GM19395 (cell line): ENCODE measurements around the gene RPS6KA2.

ENCODE experiments used
- ATAC-seq: cut with Tn5 transposase; IDR thresholded peaks from one replicate; pipeline ENCODE4 v1.9.1; 2021; ENCODE audit warnings: mild to moderate bottlenecking, moderate library complexity; ENCODE audit not compliant: unreplicated experiment

RPS6KA2 gene

DNA sequence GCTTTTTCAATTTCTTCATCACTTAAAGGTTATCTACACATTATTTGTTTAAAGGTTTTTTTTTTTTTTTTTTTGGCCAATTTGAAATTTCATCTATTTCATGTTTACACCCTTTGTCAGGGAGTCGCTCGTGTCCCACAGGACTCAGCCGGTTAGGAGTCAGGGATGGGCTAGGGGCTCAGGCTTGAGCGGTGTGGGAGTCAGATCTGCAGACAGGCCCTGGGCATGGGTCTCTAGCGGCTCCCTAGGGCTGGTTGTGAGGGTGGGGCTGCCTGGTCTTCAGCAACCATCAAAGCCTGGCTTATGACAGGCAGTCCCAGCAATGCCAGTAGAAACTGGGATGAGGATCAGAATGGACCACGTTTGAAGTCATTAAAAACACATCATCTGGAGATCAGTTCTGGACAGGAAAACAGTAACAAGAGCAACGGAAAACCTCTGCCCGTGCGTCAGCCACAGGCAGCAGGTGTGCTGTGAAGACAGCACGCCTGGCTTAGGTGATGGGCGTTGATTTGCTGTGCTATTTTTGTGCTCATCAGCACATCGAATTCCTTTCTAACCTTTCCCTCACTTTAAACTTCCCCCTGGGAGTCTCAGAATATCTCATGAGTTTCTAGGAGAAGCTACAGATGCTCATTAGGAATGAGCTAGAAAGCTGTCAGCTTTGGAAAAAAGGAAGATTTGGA, 153.0 kb downstream of the RPS6KA2 start:
- ATAC-seq = no peak

DNA sequence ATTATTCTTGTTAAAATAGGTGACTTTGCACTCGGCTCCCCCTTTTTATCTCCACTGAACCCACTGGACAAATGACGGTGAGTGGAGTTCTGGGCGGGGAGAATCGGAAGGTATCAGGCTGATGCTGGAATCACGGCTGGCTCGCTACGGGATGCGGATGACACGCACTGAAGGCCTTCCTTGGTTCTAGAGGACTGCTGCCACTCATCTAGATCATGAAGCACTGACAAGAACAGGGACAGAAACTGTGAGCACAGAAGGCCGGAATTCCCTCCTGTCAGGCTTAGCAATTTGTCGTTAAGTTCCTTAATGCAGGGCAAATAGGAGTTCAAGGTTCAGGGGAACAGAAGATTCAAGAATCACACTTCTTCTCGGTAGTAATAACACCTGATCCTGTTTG, 154.4 kb downstream of the RPS6KA2 start:
- no peak for ATAC-seq

DNA sequence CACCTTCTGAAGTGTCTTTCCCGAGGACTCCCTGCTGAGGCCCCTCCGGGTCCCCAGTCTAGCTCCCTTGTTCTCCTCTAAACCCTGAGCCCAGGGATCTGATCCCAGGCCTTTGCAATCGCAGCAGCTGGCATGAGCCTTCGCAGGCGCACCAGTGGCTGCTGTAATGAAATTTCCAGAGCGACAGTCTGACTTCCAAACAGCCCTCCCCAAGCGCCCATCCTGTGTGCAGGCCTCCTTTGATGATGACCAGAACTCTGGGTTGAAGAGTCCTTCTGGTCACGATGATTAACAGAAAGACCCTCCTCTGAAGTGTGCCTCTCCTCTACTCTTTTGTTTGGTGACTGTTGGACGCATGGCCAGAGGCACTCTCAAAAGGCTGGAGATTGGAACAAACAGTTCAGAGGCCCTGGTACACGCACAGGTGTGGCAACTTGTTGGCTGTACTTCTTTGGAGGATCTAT, 155.2 kb downstream of the RPS6KA2 start:
- no peak for ATAC-seq

DNA sequence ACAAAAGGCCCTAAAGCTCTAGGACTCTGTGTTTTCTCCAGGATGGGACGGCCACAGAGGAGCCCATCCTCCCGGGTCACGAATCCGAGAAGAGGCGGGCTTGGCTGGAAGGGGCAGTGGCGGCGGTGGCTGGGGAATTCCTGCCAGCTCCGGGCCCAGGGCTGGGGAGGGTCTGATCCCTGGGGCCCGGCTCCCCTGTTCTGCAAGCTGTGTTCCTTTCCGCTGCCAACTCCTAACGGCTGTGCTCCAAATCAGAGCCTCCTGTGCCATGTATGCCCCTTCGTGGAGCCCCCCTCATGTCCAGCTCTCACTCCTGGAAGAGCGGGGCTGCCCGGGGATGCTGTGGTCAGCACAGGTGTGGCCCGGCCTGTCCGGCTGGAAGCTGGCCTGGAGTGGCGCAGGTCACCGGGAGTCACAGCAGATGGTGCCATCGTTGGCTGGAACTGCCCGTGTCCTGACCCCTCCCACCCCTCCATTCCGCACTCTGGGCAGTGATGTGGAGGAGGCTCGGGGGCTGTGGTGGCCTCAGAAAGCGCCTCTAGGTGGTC, 156.1 kb downstream of the RPS6KA2 start:
- no peak for ATAC-seq

DNA sequence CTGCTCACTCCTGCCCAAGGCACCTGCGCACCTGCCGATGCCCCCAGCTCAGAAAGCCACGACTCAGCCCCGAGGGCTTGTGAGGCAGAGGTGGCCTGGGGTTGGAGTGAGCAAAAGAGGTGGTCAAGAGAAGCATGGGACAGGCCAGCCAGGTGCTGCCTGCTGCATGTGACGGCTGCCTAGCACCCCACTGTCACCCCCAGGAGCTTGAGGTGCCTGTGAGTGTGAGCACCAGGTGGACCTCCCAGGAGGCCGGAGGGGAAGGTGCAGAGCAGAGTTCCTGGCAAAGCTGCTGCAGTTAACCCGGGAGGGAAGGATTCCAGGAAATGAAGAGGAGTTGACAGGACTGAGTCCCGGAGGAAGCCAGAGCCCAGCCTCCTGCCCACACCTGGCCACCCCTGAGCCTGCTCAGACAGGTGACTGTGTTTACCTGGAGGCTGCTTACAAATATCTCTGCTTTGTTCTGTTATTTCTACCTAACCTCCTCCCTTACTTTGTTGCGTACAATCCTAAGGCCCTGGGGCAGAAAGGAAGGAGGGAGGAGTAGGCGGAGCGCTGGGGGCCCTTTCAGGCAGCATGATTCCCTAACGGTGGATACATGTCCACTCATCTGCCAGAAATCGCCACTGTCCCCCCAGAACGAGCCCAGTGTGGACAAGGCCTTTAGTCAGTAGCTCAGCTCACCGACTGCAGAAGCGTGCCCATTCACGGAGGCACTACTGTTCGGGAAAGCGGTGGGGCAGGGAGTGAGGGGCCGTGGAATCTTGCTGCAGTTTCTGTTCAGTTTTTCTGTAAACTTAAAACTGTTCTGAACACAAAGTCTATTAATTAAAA, 156.8 kb downstream of the RPS6KA2 start:
- no peak for ATAC-seq

DNA sequence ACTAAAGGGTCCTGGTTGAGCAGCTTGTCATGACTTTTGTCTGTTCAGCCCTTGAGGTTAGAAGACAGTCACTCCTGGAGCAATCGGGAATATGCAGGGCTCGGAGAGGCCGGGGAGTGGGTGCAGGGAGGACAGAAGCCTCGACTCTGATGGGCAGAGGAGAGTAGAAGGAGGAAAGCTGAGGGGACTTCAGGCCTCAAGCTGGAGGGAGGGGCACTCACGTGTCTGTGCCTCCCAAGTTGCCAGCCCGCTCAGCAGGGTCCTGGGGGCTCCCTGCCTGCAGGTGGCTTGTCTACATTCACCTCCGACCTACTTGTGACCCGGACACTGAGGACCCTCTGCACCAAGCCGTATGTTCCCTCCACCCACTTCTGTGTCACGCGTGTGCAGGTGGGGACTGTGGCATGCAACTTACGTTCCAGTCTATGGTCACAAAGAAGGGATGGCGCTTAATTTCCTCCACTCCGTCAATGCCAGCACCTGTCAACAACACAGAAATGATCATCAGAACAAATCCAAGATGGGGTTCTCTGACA, 157.6 kb downstream of the RPS6KA2 start:
- ATAC-seq = no peak

DNA sequence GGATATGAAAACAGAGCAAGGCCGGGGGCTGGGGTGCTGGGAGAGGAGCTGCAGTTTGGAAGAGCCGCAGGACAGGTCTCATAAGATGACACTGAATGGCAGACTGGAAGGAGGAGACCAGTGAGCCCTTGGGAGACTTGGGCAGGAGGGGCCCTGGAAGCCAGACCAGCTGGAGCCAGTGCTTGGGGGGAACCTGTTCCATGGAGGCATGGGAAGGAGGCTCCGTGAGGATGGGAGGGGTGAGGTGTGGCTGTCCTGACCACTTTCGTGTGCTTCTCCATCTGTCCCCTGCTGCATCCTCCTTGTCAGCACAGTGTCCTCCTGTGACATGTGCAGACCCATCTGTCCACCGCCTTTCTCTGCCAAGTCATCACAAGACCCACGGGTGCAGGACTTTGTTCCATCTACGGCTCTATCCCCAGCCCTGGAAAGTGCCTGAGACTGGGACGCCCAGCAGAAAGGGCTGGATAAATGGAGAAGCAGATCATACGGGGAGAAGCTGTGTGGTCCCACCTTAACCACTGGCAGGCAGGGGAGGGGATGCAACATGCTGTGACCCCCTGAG, 159.5 kb downstream of the RPS6KA2 start:
- no peak for ATAC-seq

DNA sequence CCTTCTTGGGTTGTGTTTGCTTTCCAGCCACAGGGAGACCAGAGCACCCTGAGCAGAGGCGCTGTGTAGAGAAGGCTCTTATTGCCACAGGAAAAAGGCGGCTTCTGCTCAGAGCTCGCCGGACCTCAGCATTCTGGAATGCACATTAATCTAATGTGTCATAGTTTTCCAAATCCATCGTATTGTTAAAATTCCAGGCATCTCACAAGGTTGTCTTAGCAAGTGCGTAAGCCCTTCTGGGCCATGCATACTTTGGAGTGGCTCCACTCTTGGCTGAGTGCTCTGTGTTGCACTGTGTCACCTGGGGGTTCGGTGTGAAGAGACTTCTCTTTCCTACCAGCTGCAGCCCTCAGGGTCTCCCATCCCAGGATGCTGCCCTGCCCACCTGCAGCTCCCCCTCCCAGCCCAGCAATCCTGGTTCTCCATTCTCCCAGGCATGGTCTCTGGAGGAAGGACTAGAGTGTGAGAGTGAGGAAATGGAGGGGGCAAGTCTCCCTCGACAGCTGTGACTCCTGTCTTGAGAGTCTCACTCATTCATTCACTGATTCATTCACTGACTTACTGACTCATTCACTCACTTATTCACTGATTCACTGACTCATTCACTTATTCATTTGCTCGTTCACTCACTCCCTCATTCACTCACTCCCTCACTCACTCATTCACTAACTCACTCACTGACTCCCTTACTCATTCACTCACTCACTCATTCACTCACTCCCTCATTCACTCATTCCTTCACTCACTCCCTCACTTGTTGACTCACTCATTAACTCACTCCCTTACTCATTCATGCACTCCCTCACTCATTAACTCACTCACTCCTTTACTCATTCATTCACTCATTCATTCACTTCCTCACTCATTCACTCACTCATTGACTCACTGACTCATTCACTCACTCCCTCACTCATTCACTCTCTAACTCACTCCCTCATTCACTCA, 160.6 kb downstream of the RPS6KA2 start:
- no peak for ATAC-seq

DNA sequence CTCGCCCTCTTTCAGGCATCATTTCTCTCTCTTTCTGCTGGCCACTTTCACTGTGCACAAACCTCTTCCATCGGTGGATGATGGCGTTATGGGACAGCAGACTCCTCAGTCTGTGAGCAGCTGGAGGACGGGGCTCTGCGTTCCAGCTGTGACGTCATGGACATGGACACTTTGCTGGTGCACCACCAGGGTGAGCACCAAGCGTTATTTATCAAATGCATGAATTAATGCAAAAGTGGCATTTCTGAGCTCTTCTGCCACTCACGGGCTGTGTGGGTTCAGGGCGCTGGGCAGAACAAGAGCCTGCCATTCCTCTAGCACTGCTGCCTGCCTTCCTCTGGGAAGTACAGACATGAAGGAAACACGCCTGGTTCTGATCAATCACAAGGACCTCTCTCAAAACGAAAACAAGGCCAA, 161.4 kb downstream of the RPS6KA2 start:
- ATAC-seq = no peak

DNA sequence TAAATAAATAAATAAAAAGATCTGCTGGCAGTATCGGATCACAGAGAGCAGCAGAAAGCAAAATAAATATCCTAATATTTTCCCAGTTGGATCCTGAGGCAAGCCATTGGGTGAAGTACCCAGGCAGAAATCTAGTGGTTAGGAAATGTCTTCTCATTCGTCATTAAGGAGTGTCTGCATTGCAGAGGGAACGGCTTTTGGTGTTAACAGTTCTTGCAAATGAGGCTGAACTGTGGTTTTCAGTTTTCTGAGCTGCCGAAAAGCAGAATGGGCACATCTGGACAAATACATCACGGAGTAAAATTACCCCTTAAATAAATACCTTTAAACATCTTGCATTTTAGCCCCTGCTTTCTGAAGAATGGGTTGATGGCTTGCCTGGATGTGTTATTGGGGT, 162.1 kb downstream of the RPS6KA2 start:
- peak; percentile 45 for ATAC-seq

DNA sequence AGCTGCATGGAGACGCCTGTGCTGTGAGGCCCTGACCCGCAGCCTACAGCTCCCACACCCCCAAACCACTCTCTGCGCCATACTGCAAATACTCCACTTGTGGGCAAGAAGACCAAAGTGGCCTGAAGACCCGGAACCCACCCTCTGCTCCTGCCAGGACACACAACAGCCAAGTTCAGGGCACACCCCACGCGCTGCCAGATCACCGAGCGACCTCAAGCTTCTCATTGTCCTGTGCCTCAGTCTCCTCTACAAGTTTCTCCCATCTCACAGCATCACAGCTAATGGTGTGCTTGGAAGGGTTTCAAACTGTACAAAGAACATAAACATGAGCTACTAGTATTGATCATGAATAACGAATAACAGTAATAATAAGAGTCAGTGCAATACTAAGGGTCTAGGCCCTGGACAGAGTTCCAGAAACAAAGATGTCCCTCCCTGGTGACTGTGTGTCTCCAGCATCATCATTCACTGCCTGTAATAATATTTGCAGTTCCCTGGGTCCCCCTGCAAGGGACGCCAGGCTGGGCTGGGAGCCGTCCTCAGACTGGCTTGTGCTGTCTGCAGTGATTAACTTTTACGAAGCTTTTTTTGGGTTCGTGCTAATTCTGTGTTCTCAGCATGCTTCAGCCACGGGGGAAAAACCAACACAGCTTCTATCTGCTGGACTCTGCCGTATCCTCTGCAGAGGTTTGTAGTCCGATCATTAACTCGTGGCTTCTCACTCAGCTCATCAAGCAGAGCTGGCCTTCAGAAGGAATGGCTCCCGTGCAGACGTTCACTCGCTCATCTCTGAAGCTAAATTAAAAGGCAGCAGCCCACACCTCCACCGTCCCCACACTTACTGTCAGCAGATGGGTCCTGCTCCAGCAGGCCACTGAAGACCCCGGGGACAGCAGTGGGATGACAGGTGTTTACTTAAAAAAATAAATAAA, 162.7 kb downstream of the RPS6KA2 start:
- no peak for ATAC-seq

DNA sequence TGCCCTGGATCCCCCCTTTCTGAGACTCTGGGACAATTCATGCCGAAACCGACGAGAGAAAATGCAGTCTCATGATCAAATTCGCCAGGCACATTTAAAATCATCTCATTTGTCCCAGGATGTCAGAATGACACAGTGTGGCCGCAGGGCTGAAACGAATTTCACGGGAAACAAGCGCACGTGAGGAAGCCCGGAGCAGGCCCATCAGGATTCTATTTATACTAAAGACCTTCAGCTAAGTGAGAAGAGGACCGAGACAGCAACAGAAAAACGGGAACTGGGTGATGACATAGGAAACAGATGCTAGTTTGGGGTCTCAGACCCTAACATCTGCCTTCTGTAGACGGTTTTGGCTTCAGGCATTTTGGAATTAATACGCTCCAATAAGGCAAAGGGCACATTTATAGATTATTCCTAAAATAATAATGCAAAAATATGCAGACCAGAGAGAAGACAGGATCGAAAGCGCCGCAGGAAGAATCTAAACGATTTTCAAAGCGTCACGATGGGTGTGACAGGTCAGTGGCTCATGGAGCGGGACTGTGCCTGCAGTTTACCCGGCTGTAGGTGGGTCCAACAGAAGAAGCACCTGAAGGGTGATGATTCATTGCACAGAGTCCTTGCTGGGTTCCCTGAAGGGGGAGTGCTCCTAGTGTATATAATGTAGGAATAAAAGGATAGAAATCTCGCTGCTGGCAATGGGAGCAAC, 163.5 kb downstream of the RPS6KA2 start:
- ATAC-seq = no peak

DNA sequence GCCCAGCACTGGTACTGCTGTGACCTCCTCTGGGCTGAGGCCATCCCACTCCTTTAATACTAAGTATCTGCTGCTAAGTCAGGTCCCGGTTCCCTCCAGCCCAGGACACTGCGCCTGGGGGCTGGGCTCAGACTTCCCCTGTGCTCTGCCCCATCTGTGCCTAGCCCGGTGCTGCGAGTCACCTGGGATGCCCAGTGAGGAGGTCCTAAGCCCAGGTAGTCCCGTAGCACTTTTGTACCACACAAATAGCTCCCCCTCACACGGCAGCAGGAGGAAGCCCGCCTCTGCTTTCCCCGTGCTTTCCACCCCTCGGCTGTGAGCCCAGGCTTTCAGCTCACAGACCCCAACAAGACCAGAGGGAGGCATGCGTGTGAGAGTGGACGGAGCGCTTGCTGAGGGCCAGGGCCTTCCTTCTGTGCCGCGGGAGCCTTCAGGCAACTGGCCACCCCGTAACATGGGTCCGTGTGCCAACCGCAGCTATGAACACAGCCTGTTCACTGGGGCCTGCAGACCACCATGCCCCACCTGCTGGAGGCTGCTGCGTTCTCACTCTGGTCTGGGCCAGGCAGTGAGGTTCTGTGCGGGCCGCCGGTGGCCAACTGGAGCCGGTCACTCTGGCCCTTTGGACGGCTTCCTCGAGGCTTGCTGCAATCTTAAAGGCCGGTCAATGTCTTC, 164.5 kb downstream of the RPS6KA2 start:
- no peak for ATAC-seq

DNA sequence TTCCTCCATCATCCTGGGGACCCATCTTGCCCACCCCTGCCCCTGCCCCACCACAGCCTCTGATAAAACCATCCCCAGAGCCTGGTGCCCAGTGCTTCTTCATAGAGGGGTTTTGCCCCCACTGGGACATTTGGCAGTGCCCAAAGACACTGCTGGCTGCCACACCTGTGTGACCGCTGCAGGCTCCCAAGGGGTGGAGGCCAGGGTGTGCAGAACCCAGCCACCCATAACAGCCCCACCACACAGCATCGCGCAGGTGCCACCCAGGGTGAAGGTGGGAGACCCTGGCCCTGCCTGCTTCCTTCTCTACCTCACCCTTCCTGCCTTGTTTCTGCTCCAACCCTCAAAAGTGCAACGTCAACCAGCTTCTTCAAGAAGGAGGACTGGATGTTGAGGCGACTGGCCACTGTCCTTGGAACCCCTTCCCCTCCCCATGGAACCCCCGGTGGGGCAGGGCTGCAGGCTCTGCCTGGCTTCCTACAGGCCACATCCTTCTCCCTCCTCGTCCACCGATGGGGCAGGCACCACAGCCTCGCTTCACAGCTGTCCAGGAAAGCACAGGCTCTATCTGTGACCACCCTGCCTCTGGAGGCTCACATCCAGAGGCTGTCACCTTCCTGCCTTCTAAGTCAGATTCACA, 165.1 kb downstream of the RPS6KA2 start:
- ATAC-seq = no peak

DNA sequence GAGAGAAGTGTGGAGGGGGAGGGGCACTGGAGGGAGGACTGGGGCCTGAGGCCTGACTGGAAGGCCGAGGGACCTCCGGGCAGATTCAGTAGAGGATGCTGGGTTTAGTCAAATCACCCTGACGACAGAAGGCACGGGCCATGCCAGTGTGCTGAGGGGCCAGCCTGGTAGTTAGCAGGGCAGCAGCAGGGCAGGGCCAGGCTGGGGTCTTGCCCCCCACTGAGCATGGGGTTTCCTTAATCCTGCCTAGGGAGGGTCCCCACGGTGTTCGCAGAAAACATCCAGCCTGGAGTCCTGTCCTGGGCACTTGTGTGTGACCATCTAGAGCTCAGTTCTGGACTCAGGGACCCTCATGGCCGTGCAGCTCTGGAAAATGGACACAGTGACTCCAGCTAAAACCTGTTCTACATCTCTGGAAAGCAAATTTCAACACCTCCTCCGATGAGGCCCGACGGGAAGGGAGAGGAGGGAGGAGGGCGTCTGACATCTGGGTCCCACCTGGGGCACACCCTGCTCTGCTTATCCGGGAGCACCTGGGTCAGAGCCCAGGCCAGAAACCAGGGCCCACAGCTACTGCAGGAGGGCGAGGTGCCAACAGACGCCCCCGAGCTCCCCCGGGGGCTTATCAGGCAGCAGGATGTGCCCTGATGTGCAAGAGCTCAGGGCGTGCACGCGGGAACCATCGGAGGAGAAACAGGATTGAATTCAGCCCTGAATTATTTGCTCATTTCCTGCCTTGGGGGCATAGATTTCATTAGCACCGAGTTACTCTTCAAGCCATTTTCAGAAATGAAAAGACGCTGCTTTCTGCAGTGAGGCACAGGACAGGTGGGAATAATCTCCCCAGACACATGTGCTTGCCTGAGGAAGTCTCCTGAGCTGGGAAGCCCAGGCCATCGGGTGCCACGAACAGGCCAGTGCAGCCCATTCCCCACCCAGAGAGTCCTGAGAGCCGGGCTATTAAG, 166.3 kb downstream of the RPS6KA2 start:
- ATAC-seq = no peak

DNA sequence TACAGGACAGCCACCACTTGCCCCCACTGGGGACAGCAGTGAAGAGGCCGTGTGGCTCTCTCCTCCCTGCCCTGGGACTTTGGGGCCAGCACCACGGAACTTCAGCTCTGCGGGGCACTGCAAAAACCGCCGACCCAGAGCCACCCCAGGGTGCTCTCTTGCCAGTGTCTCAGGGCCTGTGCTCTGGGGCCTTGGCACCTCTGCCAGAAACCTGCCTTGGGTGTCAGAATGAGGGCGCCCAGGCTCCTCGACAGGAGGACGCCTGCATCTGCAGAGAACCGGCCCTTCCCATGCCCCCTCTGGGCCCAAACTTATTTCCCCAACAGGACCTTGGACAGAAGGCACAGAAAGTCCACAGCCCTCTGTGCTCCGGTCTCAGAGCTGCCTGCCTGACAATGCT, 167.1 kb downstream of the RPS6KA2 start:
- no peak for ATAC-seq
